Bone marrow (tissue), 2 donors: Measurements from ENCODE around the gene DNAI2.

Experiments
- DNase-seq, 2 donors: peaks; one replicate each; lab custom pipeline; 2025; lab: John Stamatoyannopoulos, UW

DNAI2 gene

GRCh38 chr17:74361230-74362068 is 87.4 kb downstream of the DNAI2 start, which contains the start of gene BTBD17:
Gene BTBD17 (minus strand): TSS chr17:74361868. CDS start chr17:74361819, 49 bp downstream.
- no peak for DNase-seq

GRCh38 chr17:74362069-74362405 is 88.0 kb downstream of the DNAI2 start:
- no peak for DNase-seq

GRCh38 chr17:74362810-74363498 is 88.9 kb downstream of the DNAI2 start:
- no peak for DNase-seq
